ENCODE measurements around the gene RNU7-1. TPM values are rescaled to one million over a fixed set of nuclear protein-coding genes. Genes with fewer than 3 reads are reported as not detected.
"Not testable (repeated sequence)": the region's sequence is repeated elsewhere in the genome, so short reads cannot be mapped to it uniquely, and the experiment has no call there.

The RNU7-1 gene
- total and polyA plus RNA-seq, 2 donors (not counting 1 experiment from before 2014, with no cell fraction given), result not detected

- Histone ChIP-seq H4K20me1 (ENCODE audit: control insufficient read depth, insufficient read depth, low read length, poor library complexity, severe bottlenecking) (no peaks in the 10 kb centered on the region), H2AFZ (ENCODE audit: insufficient read depth, low read depth, low read length, poor library complexity, severe bottlenecking) (peak overlapping the region; percentile 89), H3K36me3 (replicated peaks in 1 of 2; ENCODE audit: control extremely low read depth in 1 of 2, control insufficient read depth in 1 of 2, extremely low read depth in 1 of 2, insufficient read depth in 2 of 2, low read length in 1 of 2) (peaks cover 0 to 6% of the 10 kb centered on the region in 2 experiments), H3K4me2 (replicated peaks; ENCODE audit: low read depth, low read length, poor library complexity, severe bottlenecking) (peak overlapping the region; percentile 92), H3K9ac (ENCODE audit: low read length) (peak overlapping the region; percentile 92), H3K27me3 (replicated peaks in 1 of 4; ENCODE audit: control extremely low read depth in 1 of 4, control insufficient read depth in 3 of 4, insufficient read depth in 4 of 4, low read length in 3 of 4) (no peaks in the 10 kb centered on the region), H3K27ac (ENCODE audit: low read length in 2 of 2) (peak overlapping the region; percentile 82 to 94), H3K4me1 (ENCODE audit: control insufficient read depth in 2 of 2, insufficient read depth in 2 of 2, low read length in 2 of 2) (peaks cover 14 to 18% of the 10 kb centered on the region in 2 donors), H3K9me3 (ENCODE audit: control extremely low read depth in 1 of 3, control insufficient read depth in 2 of 3, insufficient read depth in 1 of 3, low read length in 2 of 3) (no peaks in the 10 kb centered on the region), H3K4me3 (ENCODE audit: control extremely low read depth in 1 of 5, extremely low read depth in 1 of 5, insufficient read depth in 1 of 5, low read depth in 2 of 5, low read length in 4 of 5) (peak overlapping the region in 4 of 5 experiments; percentile 59 to 86 (median 76)), H3K79me2 (ENCODE audit: control insufficient read depth, insufficient read depth, low read length) (no peaks in the 10 kb centered on the region)
- peaks cover 2% of the 10 kb centered on the region for H3K4me1 Mint-ChIP-seq
- POLR2A ChIA-PET, result interaction anchor here (1.0 to 1.8 kb wide), 6 partner anchors 9 to 54 kb away, joined by 3 to 8 read pairs (median 6); partner anchors contain the start of genes CDCA3, ENO2, SPSB2 and USP5
- H3K4me3 Mint-ChIP-seq, result no peak overlapping the region
- CTCF ChIA-PET, result interaction anchor here (0.9 to 6.9 kb wide), 3 partner anchors 14 to 32 kb away, joined by 3 to 33 read pairs (median 4); partner anchors contain the start of gene SPSB2
- intact Hi-C loops (cut with micrococcal nuclease), result no loop called here
- no peaks in the 10 kb centered on the region for H3K27me3 Mint-ChIP-seq
- H3K9me3 Mint-ChIP-seq (ENCODE audit: insufficient read depth), result no peaks in the 10 kb centered on the region
- no peak for ATAC-seq (ENCODE audit: low read depth)
- TF ChIP-seq CTCF (IDR thresholded peaks at IDR 0.05), result no peak
- TF ChIP-seq EZH2 (IDR thresholded peaks at IDR 0.05; ENCODE audit: borderline replicate concordance, insufficient read depth, low read depth, low read length, poor library complexity, severe bottlenecking), result no peak
- H3K27ac Mint-ChIP-seq, result no peak overlapping the region
- 94% methylated on average over 2 of the region's 5 CpGs for WGBS (ENCODE audit: insufficient coverage)
- no peak for DNase-seq
These were observed 38.1 kb upstream of the RNU7-1 start for GRCh38 chr12:6905414-6906040.

GRCh38 chr12:6908141-6908540 lies 35.5 kb upstream of the RNU7-1 start:
- ChIA-PET CTCF (interaction anchor here (0.9 to 6.9 kb wide), 7 partner anchors 9 to 35 kb away, joined by 3 to 33 read pairs (median 4); partner anchors contain the start of gene SPSB2), POLR2A (interaction anchor here (0.7 to 2.0 kb wide), 2 partner anchors 17 to 290 kb away, joined by 4 read pairs; no protein-coding TSS in a partner anchor)
- H3K9me3 ChIP-seq (ENCODE audit: control extremely low read depth in 1 of 3, control insufficient read depth in 2 of 3, insufficient read depth in 1 of 3, low read length in 2 of 3); H3K4me1 Mint-ChIP-seq; H3K4me3 Mint-ChIP-seq; H3K36me3 ChIP-seq (replicated peaks in 1 of 2; ENCODE audit: control extremely low read depth in 1 of 2, control insufficient read depth in 1 of 2, extremely low read depth in 1 of 2, insufficient read depth in 2 of 2, low read length in 1 of 2); H3K79me2 ChIP-seq (ENCODE audit: control insufficient read depth, insufficient read depth, low read length); H2AFZ ChIP-seq (ENCODE audit: insufficient read depth, low read depth, low read length, poor library complexity, severe bottlenecking); H3K27me3 Mint-ChIP-seq; H3K9ac ChIP-seq (ENCODE audit: low read length); H3K27me3 ChIP-seq (replicated peaks in 1 of 4; ENCODE audit: control extremely low read depth in 1 of 4, control insufficient read depth in 3 of 4, insufficient read depth in 4 of 4, low read length in 3 of 4); H3K4me2 ChIP-seq (replicated peaks; ENCODE audit: low read depth, low read length, poor library complexity, severe bottlenecking); ATAC-seq (ENCODE audit: low read depth); H3K27ac ChIP-seq (ENCODE audit: low read length in 2 of 2); H4K20me1 ChIP-seq (ENCODE audit: control insufficient read depth, insufficient read depth, low read length, poor library complexity, severe bottlenecking); intact Hi-C loops (cut with micrococcal nuclease); H3K4me3 ChIP-seq (ENCODE audit: control extremely low read depth in 1 of 5, extremely low read depth in 1 of 5, insufficient read depth in 1 of 5, low read depth in 2 of 5, low read length in 4 of 5); DNase-seq; H3K27ac Mint-ChIP-seq; H3K9me3 Mint-ChIP-seq (ENCODE audit: insufficient read depth): not testable (repeated sequence)
- H3K4me1 ChIP-seq (ENCODE audit: control insufficient read depth in 2 of 2, insufficient read depth in 2 of 2, low read length in 2 of 2), result peaks cover 14 to 18% of the 10 kb centered on the region in 2 donors
- WGBS (ENCODE audit: insufficient coverage), result 100% methylated on average over 9 of the region's 11 CpGs

Measured in B cell (primary cell).